C4-2B (cell line): ENCODE data around the gene PROM1.

Source experiments
- ZFX ChIP-seq: fragments of 450-650 bp; IDR thresholded peaks from 2 replicates; pipeline ENCODE4 v1.6.1; 2017
- TF ChIP-seq, protein P1 (sequence below): fragments of 450-650 bp; conservative IDR thresholded peaks from 2 replicates; pipeline ENCODE4 v1.5.1; 2017; ENCODE audit warnings: mild to moderate bottlenecking

DNA sequence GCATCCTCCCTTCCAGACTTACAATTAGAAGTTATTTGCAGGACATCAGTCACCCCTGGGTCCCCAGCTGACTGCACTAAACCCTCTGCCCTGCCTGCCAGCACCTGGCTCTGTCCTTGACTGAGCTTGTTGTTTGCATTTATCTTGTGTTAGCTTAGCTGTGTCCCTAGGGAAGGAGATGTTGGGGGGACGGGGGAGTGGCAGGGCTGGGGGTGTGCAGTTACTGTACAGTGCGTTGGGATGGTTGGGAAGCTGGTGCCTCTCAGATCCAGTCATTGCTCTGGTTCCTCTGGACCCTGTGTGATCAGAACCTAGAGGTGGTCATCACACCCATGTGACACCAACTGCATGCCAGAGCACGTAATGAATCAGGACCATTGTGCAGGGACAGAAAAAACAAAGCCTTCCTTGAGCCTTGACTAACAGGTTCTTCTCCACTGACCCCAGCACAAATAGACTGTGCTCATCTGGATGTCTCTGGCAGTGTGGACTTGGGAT, 32.7 kb upstream of the PROM1 start:
- TF ChIP-seq, protein P1, sequence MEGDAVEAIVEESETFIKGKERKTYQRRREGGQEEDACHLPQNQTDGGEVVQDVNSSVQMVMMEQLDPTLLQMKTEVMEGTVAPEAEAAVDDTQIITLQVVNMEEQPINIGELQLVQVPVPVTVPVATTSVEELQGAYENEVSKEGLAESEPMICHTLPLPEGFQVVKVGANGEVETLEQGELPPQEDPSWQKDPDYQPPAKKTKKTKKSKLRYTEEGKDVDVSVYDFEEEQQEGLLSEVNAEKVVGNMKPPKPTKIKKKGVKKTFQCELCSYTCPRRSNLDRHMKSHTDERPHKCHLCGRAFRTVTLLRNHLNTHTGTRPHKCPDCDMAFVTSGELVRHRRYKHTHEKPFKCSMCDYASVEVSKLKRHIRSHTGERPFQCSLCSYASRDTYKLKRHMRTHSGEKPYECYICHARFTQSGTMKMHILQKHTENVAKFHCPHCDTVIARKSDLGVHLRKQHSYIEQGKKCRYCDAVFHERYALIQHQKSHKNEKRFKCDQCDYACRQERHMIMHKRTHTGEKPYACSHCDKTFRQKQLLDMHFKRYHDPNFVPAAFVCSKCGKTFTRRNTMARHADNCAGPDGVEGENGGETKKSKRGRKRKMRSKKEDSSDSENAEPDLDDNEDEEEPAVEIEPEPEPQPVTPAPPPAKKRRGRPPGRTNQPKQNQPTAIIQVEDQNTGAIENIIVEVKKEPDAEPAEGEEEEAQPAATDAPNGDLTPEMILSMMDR, result no peak
- TF ChIP-seq ZFX, result no peak
